ENCODE data around the gene WNT6. TPM values are rescaled to one million over a fixed set of nuclear protein-coding genes. Genes with fewer than 3 reads are reported as not detected.

WNT6 gene
- total RNA-seq, 4 donors from 2014 or later = 0.19 to 2.7 (median 0.62) TPM

DNA sequence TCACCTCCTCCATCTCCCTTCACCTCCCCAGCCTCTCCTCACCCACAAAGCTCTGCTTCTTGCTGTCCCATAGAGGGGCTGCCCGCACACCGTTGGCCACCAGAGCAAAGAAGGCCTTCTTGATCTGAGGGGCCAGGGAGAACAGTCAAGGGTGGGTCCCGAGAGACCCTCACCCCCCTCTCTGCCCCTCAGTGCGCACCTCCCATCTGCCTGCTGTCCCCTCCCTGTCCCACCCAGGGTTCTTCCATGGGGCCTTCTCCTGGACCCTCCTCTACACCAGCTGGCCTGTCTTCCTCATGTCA lies 31.2 kb upstream of the WNT6 start:
- TF ChIP-seq, protein P1, sequence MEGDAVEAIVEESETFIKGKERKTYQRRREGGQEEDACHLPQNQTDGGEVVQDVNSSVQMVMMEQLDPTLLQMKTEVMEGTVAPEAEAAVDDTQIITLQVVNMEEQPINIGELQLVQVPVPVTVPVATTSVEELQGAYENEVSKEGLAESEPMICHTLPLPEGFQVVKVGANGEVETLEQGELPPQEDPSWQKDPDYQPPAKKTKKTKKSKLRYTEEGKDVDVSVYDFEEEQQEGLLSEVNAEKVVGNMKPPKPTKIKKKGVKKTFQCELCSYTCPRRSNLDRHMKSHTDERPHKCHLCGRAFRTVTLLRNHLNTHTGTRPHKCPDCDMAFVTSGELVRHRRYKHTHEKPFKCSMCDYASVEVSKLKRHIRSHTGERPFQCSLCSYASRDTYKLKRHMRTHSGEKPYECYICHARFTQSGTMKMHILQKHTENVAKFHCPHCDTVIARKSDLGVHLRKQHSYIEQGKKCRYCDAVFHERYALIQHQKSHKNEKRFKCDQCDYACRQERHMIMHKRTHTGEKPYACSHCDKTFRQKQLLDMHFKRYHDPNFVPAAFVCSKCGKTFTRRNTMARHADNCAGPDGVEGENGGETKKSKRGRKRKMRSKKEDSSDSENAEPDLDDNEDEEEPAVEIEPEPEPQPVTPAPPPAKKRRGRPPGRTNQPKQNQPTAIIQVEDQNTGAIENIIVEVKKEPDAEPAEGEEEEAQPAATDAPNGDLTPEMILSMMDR (IDR thresholded peaks at IDR 0.05) = no peak
- no peak for DNase-seq (ENCODE audit: low spot score)
- no peak for ATAC-seq (ENCODE audit: low FRiP score)

DNA sequence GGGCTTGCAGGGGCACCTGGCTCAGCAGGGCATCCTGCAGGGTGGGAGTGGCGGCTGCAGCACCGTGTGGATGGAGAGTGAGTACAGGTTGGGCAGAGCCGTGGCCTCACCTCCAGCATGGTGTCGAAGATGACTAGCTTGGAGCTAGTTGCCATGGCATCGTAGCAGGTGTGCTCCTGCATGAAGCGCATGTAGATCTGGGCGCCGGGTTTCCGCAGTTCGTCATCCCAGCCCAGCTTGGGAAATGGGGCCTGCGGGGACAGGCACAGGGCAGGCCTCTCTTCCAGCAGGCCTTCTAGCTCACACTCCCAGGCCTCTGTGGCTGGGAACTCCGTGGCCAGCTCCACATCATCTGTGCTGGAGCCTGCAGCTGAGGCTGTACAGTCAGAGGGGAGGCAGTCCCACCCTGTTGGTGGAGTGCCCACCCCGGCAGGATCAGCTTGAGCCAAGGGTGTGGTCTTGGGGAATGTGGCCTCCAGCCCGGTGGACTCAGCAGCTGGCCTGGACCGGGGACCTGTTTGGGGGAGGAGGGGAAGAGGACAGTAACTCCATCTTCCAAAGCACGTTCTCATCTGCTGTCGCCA lies 29.6 kb upstream of the WNT6 start:
- ATAC-seq (ENCODE audit: low FRiP score) = no peak
- TF ChIP-seq, protein P1 (IDR thresholded peaks at IDR 0.05) = no peak
- DNase-seq (ENCODE audit: low spot score) = no peak

DNA sequence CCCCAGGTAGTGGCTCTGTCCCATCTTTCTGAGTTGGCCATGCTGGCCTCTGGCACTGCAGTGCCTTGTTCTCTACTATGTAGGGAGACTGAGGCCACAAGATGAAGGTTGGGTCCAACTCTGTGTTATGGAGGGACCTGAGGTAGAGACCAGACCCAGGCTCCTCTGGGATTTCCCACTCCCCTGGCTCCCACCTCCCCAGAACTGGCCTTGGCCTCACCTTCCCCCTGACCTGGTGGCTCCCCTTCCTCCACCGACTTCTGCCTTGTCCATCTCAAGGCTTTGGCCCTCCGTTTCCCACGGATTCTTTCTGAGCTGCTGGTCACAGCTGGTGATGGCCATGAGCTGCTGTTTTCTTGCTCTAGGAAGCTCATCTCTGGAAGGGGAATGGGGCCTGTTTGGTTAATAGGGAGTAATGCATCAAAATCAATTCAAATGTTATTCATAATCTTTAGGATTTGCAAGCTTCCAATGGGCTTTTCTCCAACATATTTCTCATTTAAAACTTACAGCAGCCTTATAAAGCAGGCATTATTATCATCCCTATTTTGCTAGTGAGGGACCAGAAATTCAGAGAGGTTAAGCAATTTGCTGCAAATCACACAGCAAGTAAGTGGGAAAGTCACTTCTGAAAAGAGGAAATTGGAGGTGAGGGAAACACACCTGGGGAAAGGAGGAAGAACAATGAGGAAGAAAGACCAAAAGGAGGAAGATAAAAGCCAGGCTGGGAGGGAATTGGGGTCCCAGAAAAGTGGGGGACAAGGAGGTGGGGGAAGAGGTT lies 28.9 kb upstream of the WNT6 start:
- DNase-seq (ENCODE audit: low spot score) (no peak), ATAC-seq (ENCODE audit: low FRiP score) (no peak)
- TF ChIP-seq, protein P1 (IDR thresholded peaks at IDR 0.05) = no peak

DNA sequence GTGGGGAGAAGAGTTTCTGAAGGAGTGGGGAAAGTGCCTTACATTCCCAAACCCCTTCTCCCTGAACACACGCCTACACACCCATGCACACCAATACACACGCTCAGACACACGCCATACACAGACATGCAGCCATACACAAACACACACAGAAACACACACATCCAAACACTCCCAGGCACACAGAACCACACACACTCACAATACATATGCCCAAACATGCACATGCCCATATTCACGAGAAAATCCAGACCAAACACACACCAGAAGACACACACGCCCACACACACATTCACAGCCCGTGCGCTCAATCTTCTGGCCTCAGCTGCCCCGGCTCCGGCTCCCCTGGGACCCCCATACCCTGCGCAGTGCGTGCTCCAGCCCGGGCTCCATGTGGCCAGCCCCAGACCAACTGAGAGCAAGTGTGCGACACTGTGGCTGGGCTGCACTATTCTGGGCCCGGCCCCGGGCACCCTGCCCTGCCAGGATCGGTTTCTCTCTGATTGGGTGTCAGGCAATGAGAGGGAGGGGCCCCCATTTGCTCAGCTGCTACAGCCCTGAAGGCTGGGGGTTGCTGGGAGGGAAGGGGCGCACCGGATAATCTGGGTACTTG lies 28.1 kb upstream of the WNT6 start, which contains the start of gene PRKAG3:
Gene PRKAG3, minus strand, starts transcription at position 426 of the 613 bp plus-strand sequence.
- ATAC-seq (ENCODE audit: low FRiP score) (no peak), DNase-seq (ENCODE audit: low spot score) (no peak)
- TF ChIP-seq, protein P1 (IDR thresholded peaks at IDR 0.05) = no peak

DNA sequence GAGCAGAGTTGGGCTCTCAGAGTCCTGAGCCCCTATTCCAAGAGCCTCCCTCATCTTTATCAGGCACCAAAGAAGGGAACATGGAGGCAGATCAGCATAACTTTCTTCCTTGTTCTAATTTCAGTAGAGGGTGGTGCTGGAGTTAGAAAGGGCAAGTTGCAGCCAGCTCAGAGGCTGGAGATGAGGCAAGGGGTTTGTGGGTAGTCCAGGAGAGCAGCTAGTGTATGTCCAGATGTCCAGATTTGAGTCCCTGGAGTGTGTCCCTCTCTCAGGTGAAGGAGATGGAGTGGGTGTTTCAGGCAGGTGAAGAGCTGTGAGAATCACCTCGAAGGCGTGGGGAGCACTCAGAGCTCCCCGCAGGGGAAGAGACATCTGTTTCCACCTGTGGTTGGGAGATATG lies 27.5 kb upstream of the WNT6 start:
- DNase-seq (ENCODE audit: low spot score) (no peak), ATAC-seq (ENCODE audit: low FRiP score) (no peak)
- TF ChIP-seq, protein P1 (IDR thresholded peaks at IDR 0.05) = no peak

DNA sequence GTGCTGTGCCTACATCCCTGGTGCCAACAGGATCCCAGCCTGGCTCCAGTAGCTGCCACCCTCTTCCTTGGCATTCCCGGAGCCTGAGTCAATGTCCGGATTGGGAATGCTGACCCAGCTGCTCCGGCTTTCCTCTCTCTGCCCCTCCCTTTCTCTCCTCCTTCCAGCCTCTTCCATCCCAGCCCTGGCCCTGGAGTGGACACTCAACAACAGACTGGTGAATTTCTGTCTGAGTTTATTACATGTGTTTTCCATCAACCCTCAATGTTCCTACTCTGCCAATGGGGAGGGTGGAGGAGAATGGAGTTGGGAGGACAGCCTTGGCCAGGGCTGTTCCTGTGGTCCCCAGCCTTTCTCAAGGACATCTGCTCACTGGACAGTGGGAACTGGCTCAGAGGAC lies 27.1 kb upstream of the WNT6 start:
- DNase-seq (ENCODE audit: low spot score) (no peak), ATAC-seq (ENCODE audit: low FRiP score) (no peak)
- TF ChIP-seq, protein P1 (IDR thresholded peaks at IDR 0.05) = no peak
